Lung (tissue), 12 donors: ENCODE data around the gene KCNIP4. TPM values are rescaled to one million over a fixed set of nuclear protein-coding genes. Genes with fewer than 3 reads are reported as not detected.

ENCODE experiments used
- ATAC-seq: fragments of 200-7000 bp; cut with Tn5 transposase; one replicate; pipeline ENCODE4 v1.9.1; 2020; ENCODE audit warnings: moderate number of reproducible peaks; ENCODE audit not compliant: insufficient read depth, low FRiP score
- DNase-seq, 3 donors: peaks; one replicate each; pipeline ENCODE4 v3.0.0-alpha.2; 2013 to 2017
- H3K27ac ChIP-seq, 2 donors: one replicate each; pipeline ENCODE4 v1.5.1; 2013; ENCODE audit warnings: mild to moderate bottlenecking in 2 of 2, moderate library complexity in 2 of 2, control low read depth in 1 of 2, inconsistent platforms in 1 of 2, low read depth in 1 of 2, low read length in 1 of 2
- H3K27me3 ChIP-seq, 3 donors: one replicate each; pipeline ENCODE4 v1.5.1; 2013; ENCODE audit warnings: low read length in 2 of 3; ENCODE audit not compliant: control insufficient read depth in 3 of 3, insufficient read depth in 3 of 3
- H3K36me3 ChIP-seq, 4 donors: one replicate each; pipeline ENCODE4 v1.5.1; 2013; ENCODE audit warnings: low read length in 4 of 4, mild to moderate bottlenecking in 1 of 4, moderate library complexity in 1 of 4; ENCODE audit not compliant: control insufficient read depth in 4 of 4, insufficient read depth in 4 of 4
- H3K4me1 ChIP-seq, 5 donors: one replicate each; pipeline ENCODE4 v1.5.1; 2013; ENCODE audit warnings: low read length in 5 of 5, mild to moderate bottlenecking in 2 of 5, moderate library complexity in 1 of 5; ENCODE audit not compliant: control insufficient read depth in 5 of 5, insufficient read depth in 5 of 5
- H3K4me3 ChIP-seq: one replicate; pipeline ENCODE4 v1.5.1; 2013; ENCODE audit warnings: mild to moderate bottlenecking, control low read depth, moderate library complexity
- H3K9ac ChIP-seq, 2 donors: one replicate each; pipeline ENCODE4 v1.5.1; 2013; ENCODE audit warnings: low read length in 2 of 2, control low read depth in 1 of 2; ENCODE audit not compliant: insufficient read depth in 1 of 2
- H3K9me3 ChIP-seq, 4 donors: one replicate each; pipeline ENCODE4 v1.5.1; 2013; ENCODE audit warnings: low read length in 3 of 4, mild to moderate bottlenecking in 1 of 4, moderate library complexity in 1 of 4; ENCODE audit not compliant: control insufficient read depth in 4 of 4, insufficient read depth in 3 of 4
- WGBS, 2 donors: extraction: QIAGEN DNeasy Blood & Tissue Kit; methylation state at CpG; one replicate each; pipeline ENCODE4 v1.1.7; 2013; 5-methylcytosine and 5-hydroxymethylcytosine counted together
- polyA plus RNA-seq, 2 donors: library from polyadenylated mRNA; stranded (reverse); fragments of 200-250 nt; gene quantifications; one replicate each; pipeline ENCODE4 v1.2.1, GENCODE V29; 2013
- total RNA-seq, 2 donors: library from RNA; depleted of rRNA in 1 of 2; stranded (reverse); fragments of >200 nt in 1 of 2; gene quantifications; one replicate each; pipeline ENCODE4 v1.2.1, GENCODE V29; 2014 to 2021
- TF ChIP-seq, protein P1 (sequence below): IDR thresholded peaks from 2 replicates; pipeline ENCODE4 v1.5.1; 2012; ENCODE audit warnings: mild to moderate bottlenecking; ENCODE audit errors: control extremely low read depth, extremely low read depth
- donor health status: control.
- donor health status: control.
- donor health status: Bipolar disorder and iron deficiency.
- donor health status: healthy.
- donor health status: DM: yes; HTN: yes; CAD: no.

The KCNIP4 gene
- total and polyA plus RNA-seq, 4 donors = 0.11 TPM; not detected in 3

DNA sequence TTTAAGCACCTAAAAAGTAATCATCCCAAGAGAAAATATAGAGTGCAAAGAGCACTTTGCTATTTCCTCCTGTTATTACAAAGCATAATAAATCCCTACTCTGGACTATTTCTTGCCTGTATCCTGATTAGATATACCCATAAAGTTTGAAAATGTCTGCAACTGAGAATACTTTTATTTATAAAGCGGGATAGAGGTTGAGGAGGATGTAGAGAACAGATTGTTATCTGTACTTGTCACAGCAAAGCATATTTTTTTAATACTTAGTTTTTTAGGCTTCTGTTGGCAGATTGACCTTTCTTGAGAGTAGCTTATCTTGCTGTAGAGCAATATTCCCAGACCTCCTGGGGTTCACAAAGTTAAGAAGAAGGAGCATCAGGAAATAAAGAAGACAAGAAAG lies 396.1 kb downstream of the KCNIP4 start:
- H3K4me1 ChIP-seq = no peaks in the 10 kb centered on the region
- 29 to 32% methylated on average over 1 of the region's 1 CpG for WGBS, 2 donors
- peaks cover 0 to 4% (median under 1%) of the 10 kb centered on the region in 4 donors for H3K9me3 ChIP-seq
- TF ChIP-seq, protein P1, sequence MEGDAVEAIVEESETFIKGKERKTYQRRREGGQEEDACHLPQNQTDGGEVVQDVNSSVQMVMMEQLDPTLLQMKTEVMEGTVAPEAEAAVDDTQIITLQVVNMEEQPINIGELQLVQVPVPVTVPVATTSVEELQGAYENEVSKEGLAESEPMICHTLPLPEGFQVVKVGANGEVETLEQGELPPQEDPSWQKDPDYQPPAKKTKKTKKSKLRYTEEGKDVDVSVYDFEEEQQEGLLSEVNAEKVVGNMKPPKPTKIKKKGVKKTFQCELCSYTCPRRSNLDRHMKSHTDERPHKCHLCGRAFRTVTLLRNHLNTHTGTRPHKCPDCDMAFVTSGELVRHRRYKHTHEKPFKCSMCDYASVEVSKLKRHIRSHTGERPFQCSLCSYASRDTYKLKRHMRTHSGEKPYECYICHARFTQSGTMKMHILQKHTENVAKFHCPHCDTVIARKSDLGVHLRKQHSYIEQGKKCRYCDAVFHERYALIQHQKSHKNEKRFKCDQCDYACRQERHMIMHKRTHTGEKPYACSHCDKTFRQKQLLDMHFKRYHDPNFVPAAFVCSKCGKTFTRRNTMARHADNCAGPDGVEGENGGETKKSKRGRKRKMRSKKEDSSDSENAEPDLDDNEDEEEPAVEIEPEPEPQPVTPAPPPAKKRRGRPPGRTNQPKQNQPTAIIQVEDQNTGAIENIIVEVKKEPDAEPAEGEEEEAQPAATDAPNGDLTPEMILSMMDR = no peak
- no peaks in the 10 kb centered on the region for H3K36me3 ChIP-seq
- H3K27ac ChIP-seq = no peak overlapping the region
- H3K27me3 ChIP-seq = no peaks in the 10 kb centered on the region
- H3K9ac ChIP-seq = no peak overlapping the region
- ATAC-seq = no peak
- no peak overlapping the region for H3K4me3 ChIP-seq
- no peak for DNase-seq

DNA sequence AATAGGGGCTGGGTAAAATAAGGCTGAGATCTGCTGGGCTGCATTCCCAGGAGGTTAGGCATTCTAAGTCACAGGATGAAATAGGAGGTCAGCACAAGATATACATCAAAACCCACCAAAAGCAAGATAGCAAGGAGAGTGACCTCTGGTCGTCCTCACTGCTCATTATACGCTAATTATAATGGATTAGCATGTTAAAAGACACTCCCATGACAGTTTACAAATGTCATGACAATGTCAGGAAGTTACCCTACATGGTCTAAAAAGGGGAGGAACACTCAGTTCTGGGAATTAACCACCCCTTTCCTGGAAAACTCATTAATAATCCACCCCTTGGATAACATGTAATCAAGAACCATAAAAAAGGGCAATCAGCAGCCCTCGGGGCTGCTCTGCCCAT lies 403.6 kb downstream of the KCNIP4 start:
- no peak for DNase-seq
- no peak for ATAC-seq
- Histone ChIP-seq H3K27me3 (no peaks in the 10 kb centered on the region), H3K9ac (no peak overlapping the region), H3K4me1 (no peaks in the 10 kb centered on the region), H3K4me3 (no peak overlapping the region), H3K36me3 (no peaks in the 10 kb centered on the region), H3K9me3 (peaks cover 0 to 4% (median 1%) of the 10 kb centered on the region in 4 donors), H3K27ac (no peak overlapping the region)
- 70 to 78% methylated on average over 3 of the region's 3 CpGs for WGBS, 2 donors
- TF ChIP-seq, protein P1 = no peak

DNA sequence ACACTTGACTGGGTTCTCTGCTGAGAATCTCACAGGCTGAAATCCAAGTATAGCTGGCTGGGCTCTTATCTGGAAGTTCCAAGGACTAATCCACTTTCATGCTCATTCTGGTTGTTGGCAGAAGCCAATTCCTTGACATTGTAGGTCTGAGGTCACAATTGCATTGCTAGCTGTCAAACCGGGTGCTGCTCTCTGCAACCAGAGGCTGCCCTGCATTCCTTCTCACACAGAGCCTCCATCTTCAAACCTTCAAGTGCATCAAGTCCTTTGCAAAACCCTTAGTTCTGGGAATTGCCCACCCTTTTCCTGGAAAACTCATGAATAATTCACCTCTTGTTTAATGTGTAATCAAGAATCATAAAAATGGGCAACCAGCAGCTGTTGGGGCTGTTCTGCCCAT lies 404.2 kb downstream of the KCNIP4 start:
- peaks cover 0 to 4% (median 1%) of the 10 kb centered on the region in 4 donors for H3K9me3 ChIP-seq
- ATAC-seq (no peak), DNase-seq (peak; percentile 9 to 17 (median 15))
- H3K27me3 ChIP-seq = no peaks in the 10 kb centered on the region
- no peak overlapping the region for H3K27ac ChIP-seq
- no peak overlapping the region for H3K4me3 ChIP-seq
- TF ChIP-seq, protein P1 = no peak
- no peaks in the 10 kb centered on the region for H3K4me1 ChIP-seq
- H3K36me3 ChIP-seq = no peaks in the 10 kb centered on the region
- 18 to 50% methylated on average over 1 of the region's 1 CpG for WGBS, 2 donors
- H3K9ac ChIP-seq = no peak overlapping the region

DNA sequence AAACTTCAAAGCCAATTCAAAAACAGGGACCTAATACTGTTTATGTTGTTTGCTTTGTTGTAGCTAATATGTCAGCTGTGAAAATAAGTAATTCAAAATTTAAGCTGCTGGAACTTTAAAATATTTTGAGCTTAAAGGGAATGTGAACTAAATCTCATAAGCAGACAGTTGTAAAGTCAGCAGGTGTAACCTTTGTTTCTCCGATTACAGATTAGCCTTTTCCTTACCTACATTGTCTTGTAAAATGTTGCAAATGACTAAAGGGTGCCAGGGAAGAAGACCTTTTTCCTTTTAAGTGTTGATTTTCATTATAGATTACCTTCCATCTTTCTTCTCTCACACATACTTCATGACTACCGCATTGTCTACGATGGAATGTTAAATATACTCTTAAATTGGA lies 405.1 kb downstream of the KCNIP4 start:
- DNase-seq = no peak
- H3K9ac ChIP-seq = no peak overlapping the region
- no peaks in the 10 kb centered on the region for H3K4me1 ChIP-seq
- TF ChIP-seq, protein P1 = no peak
- H3K27ac ChIP-seq = no peak overlapping the region
- H3K36me3 ChIP-seq = no peaks in the 10 kb centered on the region
- no peak overlapping the region for H3K4me3 ChIP-seq
- H3K9me3 ChIP-seq = peaks cover 0 to 2% (median 0%) of the 10 kb centered on the region in 4 donors
- 68 to 69% methylated on average over 3 of the region's 3 CpGs for WGBS, 2 donors
- no peak for ATAC-seq
- no peaks in the 10 kb centered on the region for H3K27me3 ChIP-seq
